HG03159 (cell line): ENCODE measurements around the gene C1orf21.

ENCODE experiments used
- ATAC-seq: cut with Tn5 transposase; IDR thresholded peaks from one replicate; pipeline ENCODE4 v1.9.1; 2021; ENCODE audit warnings: mild to moderate bottlenecking, moderate library complexity; ENCODE audit not compliant: unreplicated experiment

Gene C1orf21

DNA sequence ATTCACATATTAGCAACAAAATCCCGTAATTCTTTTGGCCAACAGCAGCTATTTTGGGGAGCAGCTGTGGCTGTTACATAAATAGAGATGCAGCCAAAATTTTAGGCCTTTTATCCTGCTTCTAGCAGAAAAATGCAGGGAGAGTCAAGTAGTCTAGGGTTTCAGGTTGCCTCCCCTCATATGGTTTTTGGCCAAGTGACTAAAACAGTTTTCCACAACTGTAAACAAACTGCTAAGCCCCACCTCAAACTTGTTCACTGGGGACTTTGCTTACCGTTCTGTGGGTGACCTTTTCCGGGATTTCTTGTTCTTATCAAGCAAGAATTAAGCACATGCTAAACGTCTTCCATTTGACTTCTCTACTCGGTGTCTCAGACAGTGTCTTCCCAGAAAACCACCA, 234.4 kb downstream of the C1orf21 start:
- ATAC-seq: no peak

DNA sequence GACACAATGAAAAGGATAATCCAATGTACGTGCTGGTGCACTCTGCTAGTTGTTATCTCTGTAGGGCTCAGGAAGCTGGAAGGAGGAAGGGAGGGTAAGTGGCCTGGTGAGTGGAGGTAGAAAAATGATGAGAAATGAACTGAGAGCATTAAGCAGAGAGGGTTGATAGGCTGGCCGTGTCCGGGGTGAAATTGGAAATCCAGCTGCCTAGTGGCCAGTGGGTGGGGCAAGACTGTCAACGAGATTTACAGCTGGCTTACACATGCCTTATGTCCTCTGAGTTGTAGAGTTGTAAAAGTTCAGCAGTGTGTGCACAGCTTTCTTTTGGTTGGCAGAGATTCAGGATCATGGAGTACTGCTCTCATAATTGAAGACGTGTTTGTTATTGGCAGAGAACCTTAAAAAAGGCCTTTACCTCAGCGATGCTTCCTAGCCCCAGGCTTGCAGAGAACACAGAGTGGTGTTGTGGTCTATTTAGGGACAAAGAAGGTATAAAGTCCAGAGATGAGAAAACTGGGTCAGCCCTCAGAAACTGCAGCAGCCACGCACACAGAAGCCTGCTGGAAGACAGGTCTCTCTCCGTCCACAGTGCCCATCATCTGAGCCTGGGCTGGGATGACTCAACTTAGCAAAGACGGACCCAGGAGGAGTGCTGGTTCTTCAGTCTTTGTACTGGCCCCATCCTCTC, 235.5 kb downstream of the C1orf21 start:
- no peak for ATAC-seq

GRCh38 chr1:184623404-184623803, 236.6 kb downstream of the C1orf21 start:
- no peak for ATAC-seq

- no peak for ATAC-seq
Observed at GRCh38 chr1:184624051-184624450, 237.2 kb downstream of the C1orf21 start.

DNA sequence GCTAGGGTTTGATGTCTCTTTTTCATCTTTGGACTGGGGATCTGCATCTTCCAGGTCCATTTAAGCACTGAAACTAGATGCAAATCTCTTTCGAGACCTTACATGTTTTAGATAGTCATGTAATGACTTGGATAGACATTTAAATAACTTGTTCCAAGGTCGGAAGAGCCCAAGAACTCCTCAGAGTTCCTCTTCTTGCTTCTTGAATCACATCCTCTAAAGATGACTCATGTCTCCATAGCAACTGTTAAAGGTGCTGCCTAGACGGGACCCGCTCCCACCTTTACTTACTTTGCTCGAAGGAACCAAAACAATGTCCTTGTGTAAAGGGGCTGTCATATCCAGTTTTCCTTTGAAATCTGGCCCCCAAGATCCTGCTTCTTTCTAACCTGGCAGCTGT, 237.8 kb downstream of the C1orf21 start:
- no peak for ATAC-seq

GRCh38 chr1:184625271-184625670, 238.4 kb downstream of the C1orf21 start:
- ATAC-seq: no peak

DNA sequence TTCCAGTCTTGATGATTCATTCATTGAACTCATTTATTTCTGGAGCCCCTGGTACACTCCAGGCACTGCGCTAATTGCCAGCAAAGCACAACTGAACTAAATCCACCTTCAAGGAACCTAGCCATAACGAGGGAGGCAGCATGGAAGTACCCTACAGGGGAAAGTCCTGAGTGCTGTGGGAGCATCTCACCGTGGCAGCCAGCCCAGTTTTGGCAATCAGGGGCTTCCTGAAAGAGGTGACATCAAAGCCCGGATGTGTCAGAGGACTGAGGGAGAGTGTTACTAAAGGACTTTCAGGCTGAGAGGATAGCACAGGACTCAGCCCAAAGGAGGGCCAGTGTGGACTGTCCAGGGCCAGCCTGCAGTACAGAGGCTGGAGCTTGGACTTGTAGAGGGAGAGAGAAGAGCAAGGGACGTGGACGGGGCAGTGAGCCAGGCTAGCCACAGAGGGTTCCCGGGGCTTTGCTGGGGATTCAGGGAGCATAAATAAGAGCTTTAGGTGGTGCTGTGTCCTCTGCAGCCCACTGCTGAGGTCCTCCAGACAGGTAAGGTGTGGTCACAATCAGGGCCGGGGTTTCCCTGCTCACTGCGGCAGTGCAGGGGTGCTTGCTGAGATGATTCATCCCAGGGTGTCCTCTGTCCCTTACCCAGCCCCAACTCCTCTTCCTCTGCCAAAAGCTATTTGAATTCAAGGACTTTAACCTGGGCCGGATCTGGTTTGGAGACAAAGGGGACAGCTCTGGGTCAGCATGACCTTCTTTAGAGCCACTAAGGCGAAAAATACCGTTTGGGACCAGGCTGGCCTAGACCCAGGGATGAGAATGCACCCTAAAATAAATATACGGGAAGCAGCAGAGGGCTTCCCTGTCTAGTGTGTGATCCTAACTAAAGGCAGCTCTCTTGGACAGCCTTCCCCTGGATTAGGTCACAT, 239.5 kb downstream of the C1orf21 start:
- ATAC-seq: no peak

GRCh38 chr1:184627007-184627341, 240.1 kb downstream of the C1orf21 start:
- ATAC-seq: no peak

DNA sequence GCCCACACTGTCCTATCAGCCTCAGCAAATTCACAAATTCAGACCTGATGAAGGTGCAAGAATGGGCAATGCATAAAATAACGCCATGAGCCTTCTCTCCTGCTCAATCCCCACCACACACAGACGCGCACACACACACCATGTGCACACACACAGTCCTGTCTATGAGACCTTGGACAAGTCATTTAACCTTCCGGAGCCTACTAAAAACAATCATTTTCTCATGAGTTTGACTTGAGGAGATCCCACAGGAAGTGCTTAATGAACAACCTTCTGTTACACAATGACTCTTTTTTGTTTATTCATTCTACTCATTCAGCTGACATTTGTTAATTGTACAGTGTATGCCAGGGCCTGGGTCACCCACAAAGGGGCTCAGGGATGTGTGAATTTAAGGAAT, 242.4 kb downstream of the C1orf21 start:
- ATAC-seq: no peak

DNA sequence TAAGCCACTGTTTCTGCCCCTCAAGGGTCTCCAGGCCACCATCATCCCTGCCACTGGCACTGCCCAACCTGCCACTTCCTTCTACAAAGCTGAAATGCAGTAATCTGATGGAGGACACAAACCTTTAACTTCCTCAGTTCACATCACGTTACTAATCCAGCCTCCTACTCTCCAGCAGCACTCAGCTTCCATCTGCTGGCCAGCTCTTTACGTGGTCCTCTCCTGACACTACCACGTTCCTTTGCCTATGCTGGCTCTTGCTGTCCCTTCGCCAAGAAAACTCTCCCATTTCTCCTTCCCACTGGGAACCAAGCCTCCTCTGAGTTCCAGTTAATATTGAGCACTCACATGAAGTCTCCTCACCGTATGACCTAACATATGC, 243.8 kb downstream of the C1orf21 start:
- ATAC-seq: no peak

DNA sequence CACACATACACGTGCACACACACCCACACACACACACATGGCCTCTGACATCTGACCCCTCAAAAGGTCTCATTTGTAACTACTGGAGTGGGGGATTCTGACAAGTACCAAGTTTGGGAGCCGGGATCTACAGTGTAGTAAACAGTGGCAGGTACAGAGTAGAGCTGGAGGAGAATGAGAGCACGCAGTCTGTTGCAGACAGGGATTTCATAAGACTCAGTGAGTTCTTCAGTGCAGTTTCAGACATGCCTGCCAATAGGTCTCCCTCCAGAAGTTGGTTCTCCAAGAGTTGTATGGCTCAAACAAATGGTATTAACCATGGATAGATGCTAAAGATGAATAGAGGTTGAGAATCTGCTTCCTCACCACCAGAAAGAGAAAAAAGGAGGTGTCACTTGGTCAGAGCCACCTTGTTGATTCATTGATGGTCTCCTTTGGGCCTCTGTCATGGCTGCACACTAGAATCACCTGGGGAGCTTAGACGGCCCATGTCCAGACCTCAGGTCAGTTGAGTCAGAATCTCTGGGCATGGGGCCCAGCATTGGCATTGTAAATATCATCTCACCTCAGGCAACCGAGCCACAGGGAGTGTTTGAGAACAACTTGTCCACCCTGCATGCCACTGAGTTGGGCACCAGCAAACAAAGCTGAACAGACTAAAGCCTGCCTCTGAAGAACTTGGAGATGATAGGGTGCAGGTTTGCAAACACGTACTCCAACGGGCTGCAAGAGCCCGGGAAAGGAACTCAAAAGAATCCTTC, 245.8 kb downstream of the C1orf21 start:
- ATAC-seq: no peak

DNA sequence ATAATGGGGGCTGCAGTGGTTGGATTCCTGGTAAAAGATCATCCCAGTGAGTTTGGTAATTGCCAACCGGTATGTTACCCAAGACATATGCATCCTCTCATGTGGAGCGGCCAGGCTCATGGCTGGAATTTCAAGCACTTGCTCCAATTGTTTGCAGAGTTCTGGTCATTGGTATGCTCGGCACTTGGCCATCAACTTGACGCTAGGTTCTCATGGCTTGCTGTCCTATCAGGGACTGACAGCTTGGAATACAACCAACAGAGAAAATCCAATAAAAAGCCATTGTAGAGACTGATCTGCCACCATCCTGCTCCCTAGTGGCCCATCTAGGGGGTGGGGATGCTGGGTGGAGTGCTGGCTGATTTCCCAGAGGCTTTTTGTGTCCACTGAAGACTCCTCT, 247.0 kb downstream of the C1orf21 start:
- ATAC-seq: no peak

GRCh38 chr1:184634296-184634695, 247.5 kb downstream of the C1orf21 start:
- no peak for ATAC-seq

DNA sequence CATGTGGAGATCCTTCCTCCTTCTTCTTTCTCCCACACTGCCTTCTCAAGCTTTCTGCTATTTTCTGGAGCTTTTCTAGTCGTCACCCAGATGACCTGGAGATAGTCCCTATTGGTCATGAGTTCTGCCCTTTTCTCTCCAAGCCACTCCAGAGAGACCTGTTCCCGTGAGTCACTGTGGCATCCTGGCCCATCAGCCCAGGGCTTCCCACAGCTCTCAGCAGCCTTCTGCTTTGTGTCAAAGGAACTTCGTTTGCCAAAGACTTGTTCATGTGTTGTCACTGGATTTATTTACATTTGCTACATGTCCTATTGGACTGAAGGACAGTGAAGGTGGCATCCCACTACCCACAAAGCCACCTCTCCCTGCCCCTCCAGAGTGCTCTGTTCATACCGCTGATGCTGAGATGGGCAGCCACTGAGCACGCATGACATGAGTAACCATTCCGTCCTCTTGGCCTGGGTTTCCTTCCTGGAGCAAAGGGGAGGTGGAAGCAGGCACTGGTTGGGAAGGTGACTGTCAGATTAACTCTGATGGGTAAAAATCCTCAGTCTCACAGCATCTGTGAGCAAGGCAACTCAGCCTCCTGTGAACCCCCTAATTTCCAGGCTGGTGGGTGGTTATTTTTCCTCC, 248.6 kb downstream of the C1orf21 start:
- no peak for ATAC-seq

DNA sequence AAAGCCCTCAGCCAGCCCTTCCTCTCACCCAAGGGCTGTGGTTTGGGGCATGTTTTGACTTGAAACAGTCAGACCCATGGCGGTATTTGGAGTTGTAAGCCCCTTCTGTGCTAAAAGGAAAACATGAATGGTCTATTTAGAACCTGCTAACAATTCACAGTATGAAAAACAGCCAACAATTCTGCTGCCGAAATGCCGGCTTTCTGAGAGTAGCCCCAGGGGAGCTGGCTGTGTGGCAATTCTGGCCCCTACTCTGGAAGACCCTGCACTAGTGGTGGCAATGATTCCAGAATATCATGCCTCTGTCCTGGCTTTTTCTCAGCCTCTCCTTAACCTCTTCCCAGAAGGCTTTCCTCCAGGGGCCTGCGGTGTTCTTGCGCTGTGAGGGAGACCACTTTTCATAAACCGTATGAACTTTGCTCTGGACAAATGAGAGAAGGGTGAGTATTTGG, 249.2 kb downstream of the C1orf21 start:
- no peak for ATAC-seq

DNA sequence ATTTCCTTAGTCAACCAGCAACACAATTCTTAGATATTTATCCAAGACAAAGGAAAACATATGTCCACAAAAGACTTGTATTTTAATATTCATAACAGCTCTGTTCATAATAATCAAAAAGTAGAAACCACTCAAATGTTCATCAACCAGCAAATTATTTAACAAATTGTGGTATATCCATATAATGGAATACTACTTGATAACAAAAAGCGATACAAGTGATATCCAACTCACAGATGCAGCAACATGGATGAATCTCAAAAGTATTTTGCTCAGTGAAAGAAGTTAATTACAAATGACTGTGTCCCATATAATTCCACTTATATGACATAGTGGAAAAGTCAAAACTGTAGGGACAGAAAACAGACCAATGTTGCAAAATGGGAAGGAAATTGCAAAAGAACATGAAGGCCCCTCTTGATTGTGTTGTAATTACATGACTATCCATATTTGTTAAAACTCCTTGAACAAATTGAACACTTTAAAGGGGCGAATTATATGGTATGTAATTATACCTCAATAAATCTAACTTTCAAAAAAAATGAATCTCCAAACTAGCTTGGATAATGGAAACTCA, 250.9 kb downstream of the C1orf21 start:
- no peak for ATAC-seq

DNA sequence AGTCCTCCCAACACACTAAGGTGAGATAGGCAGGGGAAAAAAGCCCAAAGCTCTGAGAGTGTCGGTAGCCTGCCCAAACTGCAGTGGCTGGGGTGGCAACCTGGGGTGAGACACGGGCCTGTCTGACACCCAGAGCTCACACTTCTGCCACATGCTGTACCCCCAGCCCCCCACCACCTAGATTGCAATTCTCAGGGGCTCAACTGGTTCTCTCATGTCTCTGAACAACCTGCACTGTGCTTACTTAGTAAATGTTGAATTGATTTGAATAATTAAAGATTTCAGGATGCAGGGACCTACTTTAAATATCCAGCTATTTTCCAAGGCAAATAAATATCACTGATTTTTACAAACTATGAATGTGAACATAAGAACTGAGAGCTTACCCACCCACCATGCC, 252.4 kb downstream of the C1orf21 start:
- no peak for ATAC-seq

DNA sequence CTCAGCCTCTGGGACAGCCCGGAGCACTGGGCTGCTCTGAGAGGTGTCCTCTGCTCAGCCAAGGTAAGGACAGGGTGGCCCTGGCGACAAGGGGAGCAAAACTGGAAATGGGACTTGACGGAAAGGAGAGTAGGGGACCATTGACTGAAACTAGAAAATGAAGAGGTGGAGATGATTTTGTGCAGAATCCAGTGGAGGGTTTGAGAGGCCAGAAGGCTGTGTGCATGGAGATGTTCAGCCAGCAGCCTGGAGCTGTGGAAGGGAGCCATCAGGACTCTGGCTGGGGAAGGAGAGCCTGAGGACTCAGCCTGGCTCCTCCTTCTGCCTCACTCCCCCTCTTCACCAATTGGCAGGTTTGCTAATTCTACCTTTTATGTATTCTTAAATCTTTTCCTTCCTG, 253.7 kb downstream of the C1orf21 start:
- ATAC-seq: no peak

DNA sequence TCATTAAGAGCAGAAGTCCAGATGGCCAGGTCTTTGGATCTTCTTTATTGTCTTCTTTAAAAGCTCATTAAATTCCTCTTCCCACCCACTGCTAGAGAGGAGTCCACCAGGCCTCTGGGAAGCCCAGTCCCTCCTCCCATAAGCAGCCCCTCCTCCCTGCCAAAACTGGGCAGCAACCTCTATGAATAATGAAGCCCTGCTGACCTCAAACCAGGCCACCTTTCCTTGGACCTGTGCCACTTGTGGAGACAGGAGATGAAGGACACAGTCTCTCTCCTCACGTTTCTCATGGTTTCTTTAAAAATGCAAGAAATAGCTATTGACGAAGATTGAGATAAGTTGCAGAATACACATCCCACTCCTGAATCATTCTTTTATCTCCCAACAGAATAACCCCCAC, 255.1 kb downstream of the C1orf21 start:
- no peak for ATAC-seq

GRCh38 chr1:184643661-184644060, 256.8 kb downstream of the C1orf21 start:
- no peak for ATAC-seq

DNA sequence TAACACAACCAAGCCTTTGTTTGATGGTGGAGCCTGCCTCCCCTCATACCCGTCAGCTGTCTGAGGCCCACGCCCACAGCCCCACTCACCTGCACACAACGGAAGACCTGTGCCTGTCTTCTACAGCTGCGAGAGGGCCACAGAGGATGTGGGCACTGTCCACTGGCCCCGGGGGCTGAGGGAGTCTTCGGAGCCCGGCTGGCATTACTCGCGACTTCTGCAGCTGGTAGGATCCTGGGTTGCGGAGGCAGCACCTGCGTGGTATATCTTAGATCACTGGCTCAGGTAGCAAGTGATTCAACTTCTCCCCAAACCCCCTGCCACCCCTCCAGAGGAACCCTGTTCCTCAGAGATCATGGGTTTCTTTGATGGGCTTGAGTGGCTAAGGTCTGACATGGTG, 257.9 kb downstream of the C1orf21 start:
- ATAC-seq: no peak
